Right ventricle myocardium inferior (tissue), 1 donor: Measurements from ENCODE around the gene MSANTD1. TPM values are rescaled to one million over a fixed set of nuclear protein-coding genes. Genes with fewer than 3 reads are reported as not detected.

Source experiments
- ATAC-seq: fragments of 200-7000 bp; cut with Tn5 transposase; one replicate; pipeline ENCODE4 v1.9.1; 2020; ENCODE audit warnings: mild to moderate bottlenecking, moderate library complexity
- DNase-seq: peaks from one replicate; pipeline ENCODE4 v3.0.0; 2021; ENCODE audit errors: missing footprints
- intact Hi-C: fragments of 100-400 bp; cut with DNase I; formaldehyde crosslinking; loops from one replicate; pipeline ENCODE4 v1.11.0; 2022
- total RNA-seq: library from RNA; stranded (reverse); fragmentation: NEBNext Ultra II Directional; extraction: Animal tissue kit (Norgen Biotek cat#: 25700); gene quantifications from one replicate; pipeline ENCODE4 v1.2.1, GENCODE V29; 2021
- donor health status: DM: no; HTN: yes; CAD: no; lungs with severe emphysema.

MSANTD1 gene
- total RNA-seq, 1 donor from 2014 or later: 0.51 TPM

- intact Hi-C loops: no loop called here
- no peak for ATAC-seq
- peak; percentile 37 for DNase-seq
Measured at GRCh38 chr4:3254302-3255131, 5.6 kb downstream of the MSANTD1 start.

- intact Hi-C loops: no loop called here
- DNase-seq: peak; percentile 68
- ATAC-seq: no peak
Measured at GRCh38 chr4:3255611-3256186, 6.7 kb downstream of the MSANTD1 start.

GRCh38 chr4:3256230-3257102, 7.5 kb downstream of the MSANTD1 start:
- DNase-seq (no peak), ATAC-seq (no peak)
- intact Hi-C loops: no loop called here

GRCh38 chr4:3257103-3257555, 8.2 kb downstream of the MSANTD1 start:
- intact Hi-C loops: no loop called here
- DNase-seq: peak; percentile 45
- ATAC-seq: no peak

GRCh38 chr4:3257556-3258482, 8.9 kb downstream of the MSANTD1 start:
- intact Hi-C loops: no loop called here
- DNase-seq (peak; percentile 53), ATAC-seq (no peak)

GRCh38 chr4:3261411-3262207, 12.7 kb downstream of the MSANTD1 start:
- peak; percentile 62 for DNase-seq
- intact Hi-C loops: no loop called here
- peak; percentile 3 for ATAC-seq

- DNase-seq: peak; percentile 46
- intact Hi-C loops: no loop called here
- peak; percentile 10 for ATAC-seq
Measured at GRCh38 chr4:3262208-3263052, 13.5 kb downstream of the MSANTD1 start.

GRCh38 chr4:3263053-3263875, 14.3 kb downstream of the MSANTD1 start:
- ATAC-seq: no peak

GRCh38 chr4:3263876-3264193, 14.9 kb downstream of the MSANTD1 start:
- ATAC-seq: no peak

More at GRCh38 chr4:3263053-3263875, 14.3 kb downstream of the MSANTD1 start:
- DNase-seq: peak; percentile 37
- intact Hi-C loops: no loop called here

GRCh38 chr4:3266076-3266475, 17.1 kb downstream of the MSANTD1 start:
- intact Hi-C loops: no loop called here
- DNase-seq: no peak
- ATAC-seq: no peak

More at GRCh38 chr4:3263876-3264193, 14.9 kb downstream of the MSANTD1 start:
- no peak for DNase-seq
- intact Hi-C loops: no loop called here

- ATAC-seq (no peak), DNase-seq (no peak)
- intact Hi-C loops: no loop called here
Measured at GRCh38 chr4:3267576-3268394, 18.8 kb downstream of the MSANTD1 start.

GRCh38 chr4:3268395-3269104, 19.6 kb downstream of the MSANTD1 start:
- DNase-seq (no peak), ATAC-seq (peak; percentile 20)
- intact Hi-C loops: no loop called here

GRCh38 chr4:3269105-3269927, 20.4 kb downstream of the MSANTD1 start:
- DNase-seq (peak; percentile 51), ATAC-seq (peak; percentile 26)
- intact Hi-C loops: no loop called here
